CD4-positive, alpha-beta T cell (primary cell): ENCODE measurements around the gene ZNF512. TPM values are rescaled to one million over a fixed set of nuclear protein-coding genes. Genes with fewer than 3 reads are reported as not detected.

ENCODE experiments used
- ATAC-seq: fragments of 200-7000 bp; cut with Tn5 transposase; one replicate; pipeline ENCODE4 v1.10.0; 2022; ENCODE audit warnings: mild to moderate bottlenecking; ENCODE audit not compliant: poor library complexity
- CTCF ChIA-PET: fragments of 350-600 bp; sonication (Branson Sonifier 250); formaldehyde crosslinking; loops from one replicate; lab custom pipeline; 2021; ENCODE audit warnings: antibody characterized with exemption, inconsistent platforms; lab: Charles Lee
- POLR2A ChIA-PET: fragments of 350-600 bp; sonication (Branson Sonifier 250); formaldehyde crosslinking; loops from one replicate; lab custom pipeline; 2021; ENCODE audit warnings: antibody characterized with exemption, inconsistent platforms; lab: Charles Lee
- DNase-seq, 14 experiments: peaks; one replicate each; pipeline ENCODE4 v3.0.0-alpha.2; 2013 to 2020; ENCODE audit warnings: mixed read lengths in 2 of 14
- H3K27ac ChIP-seq, 2 donors: one replicate each; pipeline versions ENCODE4 v1.5.1 to v1.7.0; 2013; ENCODE audit warnings: low read length in 2 of 2, low read depth in 1 of 2, mild to moderate bottlenecking in 1 of 2
- H3K27me3 ChIP-seq, 2 experiments: 1 replicate in 1 of 2; 2 replicates in 1 of 2; pipeline versions ENCODE4 v1.6.1 to v1.7.0; 2013; ENCODE audit warnings: low read length in 2 of 2, control low read depth in 1 of 2, mild to moderate bottlenecking in 1 of 2, moderate library complexity in 1 of 2; ENCODE audit not compliant: insufficient read depth in 2 of 2, control insufficient read depth in 1 of 2
- H3K36me3 ChIP-seq: one replicate; pipeline ENCODE4 v1.6.1; 2013; ENCODE audit warnings: low read length, control low read depth; ENCODE audit not compliant: insufficient read depth
- H3K4me1 ChIP-seq: one replicate; pipeline ENCODE4 v1.6.1; 2013; ENCODE audit warnings: low read length, control low read depth; ENCODE audit not compliant: insufficient read depth
- H3K4me3 ChIP-seq: one replicate; pipeline ENCODE4 v1.5.1; 2013; ENCODE audit warnings: mild to moderate bottlenecking, low read length, moderate library complexity
- H3K9me3 ChIP-seq, 2 experiments: 1 replicate in 1 of 2; 2 replicates in 1 of 2; pipeline versions ENCODE4 v1.6.1 to v1.7.0; 2013; ENCODE audit warnings: low read length in 2 of 2, mild to moderate bottlenecking in 2 of 2, control low read depth in 1 of 2, moderate library complexity in 1 of 2; ENCODE audit not compliant: control insufficient read depth in 1 of 2, insufficient read depth in 1 of 2
- H3K27ac Mint-ChIP-seq: one replicate; pipeline ENCODE4 v1.8.0; 2020; ENCODE audit warnings: mixed read lengths
- H3K27me3 Mint-ChIP-seq: one replicate; pipeline ENCODE4 v1.8.0; 2021; ENCODE audit warnings: mixed read lengths
- H3K36me3 Mint-ChIP-seq: one replicate; pipeline ENCODE4 v1.8.0; 2021; ENCODE audit warnings: low read depth, mixed read lengths
- H3K4me1 Mint-ChIP-seq: one replicate; pipeline ENCODE4 v1.8.0; 2021; ENCODE audit warnings: low read depth, mixed read lengths
- H3K4me3 Mint-ChIP-seq: one replicate; pipeline ENCODE4 v1.8.0; 2020; ENCODE audit warnings: mild to moderate bottlenecking, mixed read lengths
- H3K9me3 Mint-ChIP-seq: one replicate; pipeline ENCODE4 v1.8.0; 2020; ENCODE audit warnings: mixed read lengths
- intact Hi-C, 2 experiments: fragments of 100-400 bp; cut with DNase I in 1 of 2; cut with micrococcal nuclease in 1 of 2; formaldehyde crosslinking; loops; one replicate each; pipeline versions ENCODE4 v1.15.1 to v1.9.0; 2023 to 2025; cut with DNase I, micrococcal nuclease
- total RNA-seq, 174 experiments: library from RNA in 2 of 174; stranded (reverse) in 2 of 174; gene quantifications; one replicate each; pipeline ENCODE4 v1.2.3 and lab custom pipeline; 2021 to 2026
- TF ChIP-seq, protein P1 (sequence below): fragments of 200-600 bp; IDR thresholded peaks from one replicate; pipeline ENCODE4 v1.8.0; 2022; ENCODE audit warnings: antibody characterized with exemption, mild to moderate bottlenecking

Gene ZNF512
- total RNA-seq, 2 experiments from 2014 or later: 13.6 to 14.1 TPM

DNA sequence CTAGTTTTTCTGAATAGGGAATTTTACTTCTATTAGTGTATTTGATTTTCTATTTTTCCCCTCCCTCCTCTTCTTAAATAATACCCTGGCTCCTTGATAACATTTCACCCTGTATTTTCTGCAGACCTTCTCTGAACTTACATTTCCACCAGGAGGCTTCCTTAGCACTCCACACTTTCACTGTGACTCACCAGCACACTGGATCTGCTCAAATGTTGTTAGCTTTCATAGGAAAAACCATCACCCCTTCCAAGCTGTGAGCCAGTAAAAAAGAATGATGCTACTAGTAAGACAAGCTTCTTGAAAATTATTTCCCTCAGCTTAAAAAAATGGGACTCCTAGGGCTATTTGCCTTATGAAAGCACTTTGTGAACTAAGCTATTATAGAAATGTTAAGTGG, 64.4 kb downstream of the ZNF512 start:
- no peaks in the 10 kb centered on the region for H3K4me1 ChIP-seq
- Mint-ChIP-seq H3K4me1 (no peaks in the 10 kb centered on the region), H3K36me3 (peaks cover 83% of the 10 kb centered on the region), H3K27ac (no peak overlapping the region), H3K9me3 (no peaks in the 10 kb centered on the region), H3K27me3 (no peaks in the 10 kb centered on the region), H3K4me3 (no peak overlapping the region)
- no peak for ATAC-seq
- H3K27ac ChIP-seq: no peak overlapping the region
- DNase-seq: no peak
- H3K36me3 ChIP-seq: peaks cover 65% of the 10 kb centered on the region
- TF ChIP-seq, protein P1, sequence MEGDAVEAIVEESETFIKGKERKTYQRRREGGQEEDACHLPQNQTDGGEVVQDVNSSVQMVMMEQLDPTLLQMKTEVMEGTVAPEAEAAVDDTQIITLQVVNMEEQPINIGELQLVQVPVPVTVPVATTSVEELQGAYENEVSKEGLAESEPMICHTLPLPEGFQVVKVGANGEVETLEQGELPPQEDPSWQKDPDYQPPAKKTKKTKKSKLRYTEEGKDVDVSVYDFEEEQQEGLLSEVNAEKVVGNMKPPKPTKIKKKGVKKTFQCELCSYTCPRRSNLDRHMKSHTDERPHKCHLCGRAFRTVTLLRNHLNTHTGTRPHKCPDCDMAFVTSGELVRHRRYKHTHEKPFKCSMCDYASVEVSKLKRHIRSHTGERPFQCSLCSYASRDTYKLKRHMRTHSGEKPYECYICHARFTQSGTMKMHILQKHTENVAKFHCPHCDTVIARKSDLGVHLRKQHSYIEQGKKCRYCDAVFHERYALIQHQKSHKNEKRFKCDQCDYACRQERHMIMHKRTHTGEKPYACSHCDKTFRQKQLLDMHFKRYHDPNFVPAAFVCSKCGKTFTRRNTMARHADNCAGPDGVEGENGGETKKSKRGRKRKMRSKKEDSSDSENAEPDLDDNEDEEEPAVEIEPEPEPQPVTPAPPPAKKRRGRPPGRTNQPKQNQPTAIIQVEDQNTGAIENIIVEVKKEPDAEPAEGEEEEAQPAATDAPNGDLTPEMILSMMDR: no peak
- no peak overlapping the region for H3K4me3 ChIP-seq
- H3K27me3 ChIP-seq: no peaks in the 10 kb centered on the region
- no peaks in the 10 kb centered on the region for H3K9me3 ChIP-seq
- ChIA-PET CTCF (interaction anchor here (2.7 kb wide), 1 partner anchor 36 kb away, joined by 8 read pairs; no protein-coding TSS in a partner anchor), POLR2A (interaction anchor here (1.2 to 1.4 kb wide), 2 partner anchors 16 to 159 kb away, joined by 3 to 4 read pairs; partner anchors contain the start of genes SLC4A1AP and SUPT7L)
- intact Hi-C loops: no loop called here

DNA sequence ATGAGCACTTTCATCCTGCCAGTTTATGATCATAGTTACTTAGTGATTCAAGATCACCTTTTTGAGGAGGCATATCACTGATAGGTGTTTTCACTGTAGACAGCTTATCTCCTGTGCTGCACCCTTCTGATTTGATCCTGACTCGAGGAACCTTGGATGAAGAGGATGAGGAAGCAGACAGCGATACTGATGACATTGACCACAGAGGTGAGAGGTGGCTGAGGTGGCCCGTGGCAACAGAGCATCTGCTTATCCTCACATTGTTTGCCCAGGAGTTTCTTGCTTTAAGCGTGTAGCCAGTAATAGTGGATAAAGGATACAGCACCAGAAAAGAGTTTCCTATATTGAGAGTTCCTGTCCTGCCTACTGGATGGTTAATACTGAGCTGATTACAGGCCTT, 64.9 kb downstream of the ZNF512 start:
- POLR2A ChIA-PET: interaction anchor here (1.2 to 1.4 kb wide), 2 partner anchors 16 to 159 kb away, joined by 3 to 4 read pairs; partner anchors contain the start of genes SLC4A1AP and SUPT7L
- H3K9me3 ChIP-seq: no peaks in the 10 kb centered on the region
- H3K27ac Mint-ChIP-seq: no peak overlapping the region
- no peaks in the 10 kb centered on the region for H3K9me3 Mint-ChIP-seq
- H3K36me3 ChIP-seq: peaks cover 68% of the 10 kb centered on the region
- H3K36me3 Mint-ChIP-seq: peaks cover 83% of the 10 kb centered on the region
- TF ChIP-seq, protein P1: no peak
- H3K27me3 Mint-ChIP-seq: no peaks in the 10 kb centered on the region
- H3K4me3 ChIP-seq: no peak overlapping the region
- H3K4me1 Mint-ChIP-seq: no peaks in the 10 kb centered on the region
- H3K4me3 Mint-ChIP-seq: no peak overlapping the region
- H3K27me3 ChIP-seq: no peaks in the 10 kb centered on the region
- no peaks in the 10 kb centered on the region for H3K4me1 ChIP-seq
- H3K27ac ChIP-seq: no peak overlapping the region
- no peak for DNase-seq
- intact Hi-C loops: no loop called here
- ATAC-seq: no peak
- CTCF ChIA-PET: interaction anchor here (2.7 kb wide), 1 partner anchor 36 kb away, joined by 8 read pairs; no protein-coding TSS in a partner anchor

DNA sequence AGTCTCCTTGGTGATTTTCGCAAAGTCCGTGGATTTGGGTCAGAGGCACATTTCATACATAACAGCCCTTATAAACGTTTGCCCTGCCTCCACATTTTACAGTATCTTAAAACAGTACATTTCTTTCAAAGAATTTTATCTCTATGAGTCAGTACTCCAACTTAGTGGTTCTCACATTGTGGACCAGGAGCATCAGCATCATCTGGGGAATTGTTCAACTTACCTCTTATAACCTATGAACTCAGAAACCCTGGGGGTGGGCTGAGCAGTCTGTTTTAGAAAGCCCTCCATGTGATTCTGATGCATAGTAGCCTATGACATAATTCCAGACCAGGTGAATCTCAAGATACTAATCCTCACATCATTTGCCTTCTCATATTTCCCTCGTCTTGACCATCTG, 68.2 kb downstream of the ZNF512 start:
- CTCF ChIA-PET: interaction anchor here (1.0 kb wide), 1 partner anchor 23 kb away, joined by 3 read pairs; the partner anchor contains the start of genes CCDC121 and GPN1
- no peaks in the 10 kb centered on the region for H3K27me3 Mint-ChIP-seq

More for the DNA sequence above, 68.2 kb downstream of the ZNF512 start:
- POLR2A ChIA-PET: no interaction called here
- H3K9me3 Mint-ChIP-seq: no peaks in the 10 kb centered on the region
- no peaks in the 10 kb centered on the region for H3K4me1 ChIP-seq
- H3K9me3 ChIP-seq: no peaks in the 10 kb centered on the region
- H3K27ac Mint-ChIP-seq: no peak overlapping the region
- DNase-seq (no peak), ATAC-seq (no peak)
- no peaks in the 10 kb centered on the region for H3K4me1 Mint-ChIP-seq
- TF ChIP-seq, protein P1: no peak
- no peak overlapping the region for H3K4me3 ChIP-seq
- no peak overlapping the region for H3K27ac ChIP-seq
- H3K4me3 Mint-ChIP-seq: no peak overlapping the region
- H3K36me3 ChIP-seq: peaks cover 85% of the 10 kb centered on the region
- intact Hi-C loops: no loop called here
- H3K27me3 ChIP-seq: no peaks in the 10 kb centered on the region
- peaks cover 90% of the 10 kb centered on the region for H3K36me3 Mint-ChIP-seq
